ENCODE measurements around the gene WDR7. TPM values are rescaled to one million over a fixed set of nuclear protein-coding genes. Genes with fewer than 3 reads are reported as not detected.

The WDR7 gene
- total RNA-seq, 2 donors from 2014 or later, result 19.7 to 29.0 TPM

GRCh38 chr18:57084331-57085271 lies 433.4 kb downstream of the WDR7 start:
- H3K4me1 ChIP-seq (replicated peaks), result no peaks in the 10 kb centered on the region
- no peak overlapping the region for H3K27ac ChIP-seq
- TF ChIP-seq POLR2AphosphoS5 (IDR thresholded peaks at IDR 0.05), result no peak
- no peak for TF ChIP-seq CTCF (IDR thresholded peaks at IDR 0.05)
- no peak for TF ChIP-seq POLR2A (IDR thresholded peaks at IDR 0.05)
- intact Hi-C loops (cut with DNase I), result no loop called here
- H3K36me3 ChIP-seq, result no peaks in the 10 kb centered on the region
- no peak overlapping the region for H3K4me3 ChIP-seq
- 69% methylated on average over 11 of the region's 11 CpGs for WGBS
- no peaks in the 10 kb centered on the region for H3K27me3 ChIP-seq (replicated peaks; ENCODE audit: insufficient read depth)
- H3K9me3 ChIP-seq, result no peaks in the 10 kb centered on the region
- no peak for DNase-seq (ENCODE audit: low spot score)

DNA sequence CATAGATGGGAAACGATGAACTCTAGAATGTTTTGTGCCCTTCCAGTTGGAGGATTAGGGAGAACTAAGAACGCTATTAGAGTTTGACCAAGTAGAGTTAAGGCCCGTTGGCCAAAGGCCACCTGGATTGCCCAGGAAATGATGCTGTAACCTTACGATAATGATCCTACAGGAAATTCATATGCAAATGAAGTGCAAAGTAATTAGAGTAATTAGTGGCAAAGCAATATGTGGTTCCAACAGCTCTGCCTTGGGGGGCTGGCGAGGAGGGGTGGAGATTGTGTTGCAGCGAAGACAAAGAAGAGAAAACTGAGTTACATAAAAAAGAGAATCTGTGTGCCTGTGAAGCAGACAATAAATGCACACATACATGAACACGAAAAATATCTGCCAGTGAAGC lies 434.2 kb downstream of the WDR7 start:
- 75% methylated on average over 7 of the region's 7 CpGs for WGBS
- TF ChIP-seq POLR2AphosphoS5 (IDR thresholded peaks at IDR 0.05), result no peak
- TF ChIP-seq POLR2A (IDR thresholded peaks at IDR 0.05), result no peak
- TF ChIP-seq CTCF (IDR thresholded peaks at IDR 0.05), result no peak
- intact Hi-C loops (cut with DNase I), result no loop called here
- no peak overlapping the region for H3K27ac ChIP-seq
- no peaks in the 10 kb centered on the region for H3K9me3 ChIP-seq
- H3K36me3 ChIP-seq, result no peaks in the 10 kb centered on the region
- DNase-seq (ENCODE audit: low spot score), result no peak
- H3K4me1 ChIP-seq (replicated peaks), result no peaks in the 10 kb centered on the region
- no peaks in the 10 kb centered on the region for H3K27me3 ChIP-seq (replicated peaks; ENCODE audit: insufficient read depth)
- no peak overlapping the region for H3K4me3 ChIP-seq

GRCh38 chr18:57086163-57086562 lies 435.0 kb downstream of the WDR7 start:
- Histone ChIP-seq H3K4me3 (no peak overlapping the region), H3K27ac (no peak overlapping the region), H3K9me3 (no peaks in the 10 kb centered on the region), H3K27me3 (replicated peaks; ENCODE audit: insufficient read depth) (no peaks in the 10 kb centered on the region), H3K4me1 (replicated peaks) (no peaks in the 10 kb centered on the region), H3K36me3 (no peaks in the 10 kb centered on the region)
- TF ChIP-seq POLR2A (IDR thresholded peaks at IDR 0.05) (no peak), POLR2AphosphoS5 (IDR thresholded peaks at IDR 0.05) (no peak), CTCF (IDR thresholded peaks at IDR 0.05) (no peak)
- WGBS, result 100% methylated on average over 1 of the region's 1 CpG
- no peak for DNase-seq (ENCODE audit: low spot score)
- intact Hi-C loops (cut with DNase I), result no loop called here

Small RNA genes lying within 50 kb of the gene (small RNA-seq; reads per million reads assigned to genes)
- 0 reads per million in 2 donors for gene RF00012
- 0 reads per million in 2 donors for gene RF00019

Other genes with a start within 250 kb of the WDR7 start
- gene TXNL1, start 12.8 kb upstream of the WDR7 start, total RNA-seq, result 10 to 100 TPM; 56.1 to 56.3 TPM

Measured in prostate gland (tissue), 2 donors.